ENCODE results near the gene MAP3K19. TPM values are rescaled to one million over a fixed set of nuclear protein-coding genes. Genes with fewer than 3 reads are reported as not detected.
"Not testable (repeated sequence)": the region's sequence is repeated elsewhere in the genome, so short reads cannot be mapped to it uniquely, and the experiment has no call there.

The MAP3K19 gene
- total RNA-seq, 1 donor from 2014 or later, result not detected

DNA sequence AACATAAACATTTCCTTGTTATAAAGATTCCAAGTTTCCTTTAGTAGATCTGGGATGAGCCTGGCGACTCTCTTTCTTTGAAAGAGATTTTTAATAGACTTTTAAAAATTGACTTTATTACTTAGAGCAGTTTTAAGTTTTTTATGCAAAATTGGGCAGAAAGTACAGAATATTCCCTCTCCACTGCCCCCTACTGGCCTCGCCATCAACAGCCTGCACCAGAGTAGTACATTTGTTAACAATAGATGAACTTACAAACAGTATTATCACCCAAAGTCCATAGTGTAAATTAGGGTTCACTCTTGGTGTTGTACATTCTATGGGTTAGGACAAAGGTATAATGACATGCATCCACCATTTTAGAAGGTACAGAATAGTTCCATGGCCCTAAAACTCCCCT is 3.9 kb downstream of the MAP3K19 start:
- Mint-ChIP-seq H3K27me3 (ENCODE audit: low read depth) (peaks cover 10% of the 10 kb centered on the region), H3K4me1 (ENCODE audit: low read depth) (no peaks in the 10 kb centered on the region), H3K27ac (no peak overlapping the region), H3K9me3 (no peaks in the 10 kb centered on the region), H3K4me3 (ENCODE audit: low read depth) (no peak overlapping the region), H3K36me3 (ENCODE audit: low read depth) (no peaks in the 10 kb centered on the region)
- DNase-seq (ENCODE audit: low spot score), result no peak
- intact Hi-C loops (cut with micrococcal nuclease), result no loop called here

- no peak for DNase-seq (ENCODE audit: low spot score)
- H3K27ac Mint-ChIP-seq, result no peak overlapping the region
- no peaks in the 10 kb centered on the region for H3K9me3 Mint-ChIP-seq
- H3K4me3 Mint-ChIP-seq (ENCODE audit: low read depth), result no peak overlapping the region
- H3K4me1 Mint-ChIP-seq (ENCODE audit: low read depth), result no peaks in the 10 kb centered on the region
- H3K36me3 Mint-ChIP-seq (ENCODE audit: low read depth), result no peaks in the 10 kb centered on the region
- intact Hi-C loops (cut with micrococcal nuclease), result no loop called here
- peaks cover 8% of the 10 kb centered on the region for H3K27me3 Mint-ChIP-seq (ENCODE audit: low read depth)
Observed at GRCh38 chr2:135037831-135038230, 9.4 kb downstream of the MAP3K19 start.

DNA sequence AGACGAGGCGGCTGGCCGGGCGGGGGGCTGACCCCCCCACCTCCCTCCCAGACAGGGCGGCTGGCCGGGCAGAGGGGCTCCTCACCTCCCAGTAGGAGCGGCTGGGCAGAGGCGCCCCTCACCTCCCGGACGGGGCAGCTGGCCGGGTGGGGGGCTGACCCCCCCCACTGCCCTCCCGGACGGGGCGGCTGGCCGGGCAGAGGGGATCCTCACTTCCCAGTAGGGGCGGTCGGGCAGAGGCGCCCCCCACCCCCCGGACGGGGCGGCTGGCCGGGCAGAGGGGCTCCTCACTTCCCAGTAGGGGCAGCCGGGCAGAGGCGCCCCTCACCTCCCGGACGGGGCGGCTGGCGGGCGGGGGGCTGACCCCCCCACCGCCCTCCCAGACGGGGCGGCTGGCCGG is 14.0 kb downstream of the MAP3K19 start:
- H3K36me3 Mint-ChIP-seq (ENCODE audit: low read depth); H3K4me3 Mint-ChIP-seq (ENCODE audit: low read depth); H3K27me3 Mint-ChIP-seq (ENCODE audit: low read depth); intact Hi-C loops (cut with micrococcal nuclease); DNase-seq (ENCODE audit: low spot score); H3K27ac Mint-ChIP-seq; H3K4me1 Mint-ChIP-seq (ENCODE audit: low read depth); H3K9me3 Mint-ChIP-seq: not testable (repeated sequence)

DNA sequence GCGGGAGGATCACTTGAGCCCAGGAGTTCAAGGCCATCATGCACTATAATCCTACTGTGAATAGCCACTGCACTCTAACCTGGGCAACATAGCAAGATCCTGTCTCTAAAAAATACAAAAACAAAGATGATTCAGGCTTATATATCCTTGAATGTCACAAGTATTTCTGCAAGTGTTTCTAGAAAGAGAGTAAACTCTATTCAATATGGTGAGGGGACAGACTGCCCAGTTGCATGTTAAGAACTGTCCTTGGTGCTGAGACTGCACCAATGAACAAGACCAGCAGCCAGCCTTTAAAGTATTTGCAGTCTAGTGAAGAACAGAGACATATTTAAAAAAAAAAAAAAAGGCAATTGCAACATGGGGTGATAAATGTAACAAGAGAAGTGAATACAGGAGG is 16.4 kb downstream of the MAP3K19 start:
- no peak overlapping the region for H3K27ac Mint-ChIP-seq
- peaks cover 2% of the 10 kb centered on the region for H3K27me3 Mint-ChIP-seq (ENCODE audit: low read depth)
- no peak overlapping the region for H3K4me3 Mint-ChIP-seq (ENCODE audit: low read depth)
- no peaks in the 10 kb centered on the region for H3K36me3 Mint-ChIP-seq (ENCODE audit: low read depth)
- DNase-seq (ENCODE audit: low spot score), result no peak
- intact Hi-C loops (cut with micrococcal nuclease), result no loop called here
- no peaks in the 10 kb centered on the region for H3K4me1 Mint-ChIP-seq (ENCODE audit: low read depth)
- H3K9me3 Mint-ChIP-seq, result no peaks in the 10 kb centered on the region

DNA sequence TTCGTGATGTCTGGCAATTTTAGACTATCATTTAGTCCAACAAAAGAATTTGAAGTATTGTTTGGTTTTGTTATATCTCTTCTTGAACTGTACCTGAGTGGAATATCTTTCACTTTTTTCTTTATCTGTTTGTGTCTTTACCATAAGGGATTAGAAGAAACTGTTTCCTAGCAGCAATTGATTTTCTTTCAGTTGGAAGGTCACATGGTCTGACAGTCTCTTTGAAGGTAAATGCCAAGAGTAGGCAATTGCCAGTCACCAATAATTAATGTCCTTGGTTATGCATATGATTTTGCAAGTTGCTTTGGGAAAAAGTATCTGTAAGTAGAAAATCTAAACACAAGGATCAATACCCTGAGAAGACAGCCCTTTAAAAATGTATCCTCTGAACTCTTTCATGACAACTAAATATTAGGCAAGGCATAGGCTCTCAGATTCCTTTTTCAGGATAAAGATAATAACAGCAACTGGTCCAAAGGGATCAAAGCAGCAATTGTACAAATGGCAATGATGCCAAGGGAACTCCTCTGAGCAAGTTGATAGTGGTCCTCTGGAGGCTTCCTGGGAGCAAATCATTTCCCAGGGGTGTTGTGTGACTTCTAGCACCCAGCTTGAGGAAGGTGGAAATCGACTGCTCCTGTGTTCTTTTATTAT is 17.6 kb downstream of the MAP3K19 start:
- Mint-ChIP-seq H3K27me3 (ENCODE audit: low read depth) (peaks cover 2% of the 10 kb centered on the region), H3K4me1 (ENCODE audit: low read depth) (no peaks in the 10 kb centered on the region), H3K4me3 (ENCODE audit: low read depth) (no peak overlapping the region), H3K36me3 (ENCODE audit: low read depth) (no peaks in the 10 kb centered on the region), H3K27ac (no peak overlapping the region), H3K9me3 (no peaks in the 10 kb centered on the region)
- intact Hi-C loops (cut with micrococcal nuclease), result no loop called here
- DNase-seq (ENCODE audit: low spot score), result no peak

- H3K4me3 Mint-ChIP-seq (ENCODE audit: low read depth), result no peak overlapping the region
- H3K9me3 Mint-ChIP-seq, result peaks cover 11% of the 10 kb centered on the region
- no peak overlapping the region for H3K27ac Mint-ChIP-seq
- intact Hi-C loops (cut with micrococcal nuclease), result no loop called here
- peaks cover 2% of the 10 kb centered on the region for H3K27me3 Mint-ChIP-seq (ENCODE audit: low read depth)
- no peak for DNase-seq (ENCODE audit: low spot score)
- H3K4me1 Mint-ChIP-seq (ENCODE audit: low read depth), result peaks cover 19% of the 10 kb centered on the region
- no peaks in the 10 kb centered on the region for H3K36me3 Mint-ChIP-seq (ENCODE audit: low read depth)
Observed at GRCh38 chr2:135023886-135024485, 23.3 kb downstream of the MAP3K19 start.

GRCh38 chr2:135022952-135023880 is 24.0 kb downstream of the MAP3K19 start:
- no peak overlapping the region for H3K4me3 Mint-ChIP-seq (ENCODE audit: low read depth)
- H3K4me1 Mint-ChIP-seq (ENCODE audit: low read depth), result peaks cover 19% of the 10 kb centered on the region
- intact Hi-C loops (cut with micrococcal nuclease), result no loop called here
- H3K36me3 Mint-ChIP-seq (ENCODE audit: low read depth), result no peaks in the 10 kb centered on the region
- peaks cover 2% of the 10 kb centered on the region for H3K27me3 Mint-ChIP-seq (ENCODE audit: low read depth)
- H3K27ac Mint-ChIP-seq, result no peak overlapping the region
- no peak for DNase-seq (ENCODE audit: low spot score)
- peaks cover 11% of the 10 kb centered on the region for H3K9me3 Mint-ChIP-seq

DNA sequence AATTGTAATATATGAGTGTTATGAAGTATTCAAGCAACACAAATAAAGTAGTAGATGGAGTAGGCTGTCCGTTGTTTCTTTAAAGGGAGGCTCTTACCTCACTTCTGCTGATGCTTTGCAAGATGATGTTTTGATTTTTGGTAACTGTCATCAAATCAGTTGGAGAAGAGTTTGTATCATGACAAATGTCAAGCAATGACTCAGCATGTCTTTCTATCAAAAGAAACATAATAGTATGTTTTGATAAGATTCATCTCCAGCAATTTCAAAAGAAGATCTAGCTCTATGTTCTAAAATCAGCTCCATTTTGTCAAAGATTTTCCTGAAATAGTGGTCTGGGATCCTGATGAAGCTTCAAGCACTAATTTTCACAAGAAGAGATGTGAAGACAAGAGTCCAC is 25.6 kb downstream of the MAP3K19 start:
- no peaks in the 10 kb centered on the region for H3K36me3 Mint-ChIP-seq (ENCODE audit: low read depth)
- intact Hi-C loops (cut with micrococcal nuclease), result no loop called here

DNA sequence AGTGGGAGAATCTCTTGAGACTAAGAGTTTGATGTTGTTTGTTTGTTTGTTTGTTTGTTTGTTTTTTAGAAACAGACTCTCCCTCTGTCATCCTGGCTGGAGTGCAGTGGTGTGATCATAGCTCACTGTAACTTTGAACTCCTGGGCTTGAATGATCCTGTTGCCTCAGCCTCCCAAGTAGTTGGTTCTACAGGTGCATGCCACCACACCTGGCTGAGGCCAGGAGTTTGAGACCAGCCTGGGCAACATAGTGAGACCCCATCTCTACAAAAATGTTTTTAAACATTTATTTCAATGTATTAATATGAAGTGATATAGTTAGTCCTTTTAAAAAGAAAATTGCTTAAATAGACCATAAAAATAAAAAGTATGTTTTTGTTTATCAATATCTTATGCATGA is 35.6 kb downstream of the MAP3K19 start:
- peaks cover 5% of the 10 kb centered on the region for H3K4me1 Mint-ChIP-seq (ENCODE audit: low read depth)
- H3K4me3 Mint-ChIP-seq (ENCODE audit: low read depth), result no peak overlapping the region
- DNase-seq (ENCODE audit: low spot score), result no peak
- H3K36me3 Mint-ChIP-seq (ENCODE audit: low read depth), result no peaks in the 10 kb centered on the region
- H3K9me3 Mint-ChIP-seq, result peaks cover 7% of the 10 kb centered on the region
- intact Hi-C loops (cut with micrococcal nuclease), result no loop called here
- peaks cover 11% of the 10 kb centered on the region for H3K27me3 Mint-ChIP-seq (ENCODE audit: low read depth)
- no peak overlapping the region for H3K27ac Mint-ChIP-seq

More for the DNA sequence above, 25.6 kb downstream of the MAP3K19 start:
- Mint-ChIP-seq H3K4me1 (ENCODE audit: low read depth) (peaks cover 19% of the 10 kb centered on the region), H3K27ac (no peak overlapping the region), H3K4me3 (ENCODE audit: low read depth) (no peak overlapping the region), H3K9me3 (peaks cover 15% of the 10 kb centered on the region), H3K27me3 (ENCODE audit: low read depth) (no peaks in the 10 kb centered on the region)
- no peak for DNase-seq (ENCODE audit: low spot score)

GRCh38 chr2:135010200-135010942 is 36.9 kb downstream of the MAP3K19 start:
- Mint-ChIP-seq H3K36me3 (ENCODE audit: low read depth) (no peaks in the 10 kb centered on the region), H3K9me3 (no peaks in the 10 kb centered on the region), H3K4me3 (ENCODE audit: low read depth) (no peak overlapping the region), H3K27ac (no peak overlapping the region), H3K4me1 (ENCODE audit: low read depth) (peaks cover 5% of the 10 kb centered on the region), H3K27me3 (ENCODE audit: low read depth) (peaks cover 21% of the 10 kb centered on the region)
- DNase-seq (ENCODE audit: low spot score), result no peak
- intact Hi-C loops (cut with micrococcal nuclease), result no loop called here

DNA sequence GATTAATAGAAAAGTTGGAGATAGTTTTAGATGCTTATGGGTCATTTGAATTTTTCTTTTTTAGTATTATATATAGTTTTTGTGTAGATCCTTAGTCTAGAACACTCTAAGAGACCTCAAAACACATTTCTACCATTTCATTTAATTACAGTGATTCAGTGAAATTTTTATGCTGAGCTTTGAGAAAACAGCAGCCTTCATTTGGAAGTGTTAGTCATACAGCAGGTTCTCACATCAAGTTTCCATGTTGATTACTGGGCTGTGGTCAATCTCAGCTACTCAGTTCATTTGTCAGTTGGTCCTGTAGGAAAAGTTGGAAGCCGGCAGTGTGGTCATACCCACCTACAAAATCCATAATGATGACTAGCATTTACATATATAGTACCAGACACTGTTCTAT is 37.9 kb downstream of the MAP3K19 start:
- peaks cover 23% of the 10 kb centered on the region for H3K27me3 Mint-ChIP-seq (ENCODE audit: low read depth)
- no peaks in the 10 kb centered on the region for H3K9me3 Mint-ChIP-seq
- H3K27ac Mint-ChIP-seq, result no peak overlapping the region
- H3K4me3 Mint-ChIP-seq (ENCODE audit: low read depth), result no peak overlapping the region
- intact Hi-C loops (cut with micrococcal nuclease), result loop anchor here (5.0 to 10.0 kb wide), 3 partner anchors 43 to 465 kb away; partner anchors contain the start of gene RAB3GAP1
- peaks cover 7% of the 10 kb centered on the region for H3K4me1 Mint-ChIP-seq (ENCODE audit: low read depth)
- DNase-seq (ENCODE audit: low spot score), result no peak
- H3K36me3 Mint-ChIP-seq (ENCODE audit: low read depth), result no peaks in the 10 kb centered on the region

GRCh38 chr2:135005753-135006152 is 41.5 kb downstream of the MAP3K19 start:
- no peak overlapping the region for H3K27ac Mint-ChIP-seq

More at GRCh38 chr2:135005753-135006152, 41.5 kb downstream of the MAP3K19 start:
- DNase-seq (ENCODE audit: low spot score), result no peak
- Mint-ChIP-seq H3K9me3 (no peaks in the 10 kb centered on the region), H3K4me3 (ENCODE audit: low read depth) (no peak overlapping the region), H3K27me3 (ENCODE audit: low read depth) (peaks cover 21% of the 10 kb centered on the region), H3K4me1 (ENCODE audit: low read depth) (peaks cover 9% of the 10 kb centered on the region), H3K36me3 (ENCODE audit: low read depth) (no peaks in the 10 kb centered on the region)
- intact Hi-C loops (cut with micrococcal nuclease), result loop anchor here (2.0 to 10.0 kb wide), 4 partner anchors 47 to 525 kb away; partner anchors contain the start of genes R3HDM1, RAB3GAP1 and ZRANB3
